IMR-90 (cell line): ENCODE measurements around the gene IL16. TPM values are rescaled to one million over a fixed set of nuclear protein-coding genes. Genes with fewer than 3 reads are reported as not detected.

Source experiments
- ATAC-seq: fragments of 200-7000 bp; cut with Tn5 transposase; 2 replicates; pipeline ENCODE4 v1.9.1; 2020; ENCODE audit warnings: low read depth, mild to moderate bottlenecking, moderate library complexity
- BruUV-seq: library from RNA; stranded (reverse); fragments of 400-500 nt; replicated peaks from 2 replicates; lab custom pipeline; 2021; lab: Mats Ljungman, UMichigan
- CTCF ChIA-PET: fragments of 300-600 bp; formaldehyde crosslinking; extraction: SDS; loops from one replicate; lab custom pipeline; 2021; ENCODE audit warnings: antibody characterized with exemption; lab: Yijun Ruan, JAX
- POLR2A ChIA-PET: fragments of 300-600 bp; sonication (Branson Sonifier 250); formaldehyde crosslinking; loops from one replicate; lab custom pipeline; 2022; ENCODE audit warnings: antibody characterized with exemption; ENCODE audit not compliant: unreplicated experiment; lab: Charles Lee
- DNase-seq: peaks from one replicate; pipeline ENCODE4 v3.0.0; 2013
- H2AFZ ChIP-seq: replicated peaks from 2 replicates; pipeline ENCODE3; 2013; ENCODE audit warnings: low read length, mild to moderate bottlenecking; ENCODE audit not compliant: poor library complexity
- H2AK5ac ChIP-seq: 2 replicates; pipeline ENCODE4 v1.6.1; 2013; ENCODE audit warnings: low read depth, low read length, inconsistent platforms
- H2AK9ac ChIP-seq: replicated peaks from 2 replicates; pipeline ENCODE3; 2013; ENCODE audit warnings: mild to moderate bottlenecking, low read depth, low read length, moderate library complexity; ENCODE audit not compliant: poor library complexity
- H2BK120ac ChIP-seq: 2 replicates; pipeline ENCODE4 v1.6.1; 2013; ENCODE audit warnings: low read depth, low read length, inconsistent platforms
- H2BK15ac ChIP-seq: 3 replicates; pipeline ENCODE4 v1.6.1; 2013; ENCODE audit warnings: low read depth, low read length, inconsistent platforms
- H2BK20ac ChIP-seq: 2 replicates; pipeline ENCODE4 v1.6.1; 2013; ENCODE audit warnings: low read depth, mild to moderate bottlenecking, inconsistent platforms, low read length, moderate library complexity
- H2BK5ac ChIP-seq: 2 replicates; pipeline ENCODE4 v1.6.1; 2013; ENCODE audit warnings: mild to moderate bottlenecking, low read depth, low read length, inconsistent platforms; ENCODE audit not compliant: poor library complexity, severe bottlenecking
- H3K14ac ChIP-seq: replicated peaks from 2 replicates; pipeline ENCODE4 v1.6.1; 2013; ENCODE audit warnings: low read depth, low read length, inconsistent platforms
- H3K18ac ChIP-seq: 2 replicates; pipeline ENCODE4 v1.6.1; 2013; ENCODE audit warnings: low read depth, low read length, control low read depth
- H3K23ac ChIP-seq: 2 replicates; pipeline ENCODE4 v1.6.1; 2013; ENCODE audit warnings: low read depth, low read length, inconsistent platforms
- H3K27ac ChIP-seq: 2 replicates; pipeline ENCODE4 v1.5.1; 2013; ENCODE audit warnings: mild to moderate bottlenecking, control low read depth, low read length; ENCODE audit not compliant: insufficient read depth
- H3K27me3 ChIP-seq: 2 replicates; pipeline ENCODE4 v1.6.1; 2013; ENCODE audit warnings: low read length; ENCODE audit not compliant: control insufficient read depth, insufficient read depth
- H3K36me3 ChIP-seq: 2 replicates; pipeline ENCODE4 v1.6.1; 2013; ENCODE audit warnings: low read length, mixed read lengths; ENCODE audit not compliant: control insufficient read depth, insufficient read depth
- H3K4ac ChIP-seq: 2 replicates; pipeline ENCODE4 v1.6.1; 2013; ENCODE audit warnings: low read depth, low read length, inconsistent platforms
- H3K4me1 ChIP-seq: 2 replicates; pipeline ENCODE4 v1.6.1; 2013; ENCODE audit warnings: low read length, mixed read lengths; ENCODE audit not compliant: control insufficient read depth, insufficient read depth
- H3K4me2 ChIP-seq: 2 replicates; pipeline ENCODE4 v1.6.1; 2013; ENCODE audit warnings: low read depth, mild to moderate bottlenecking, control low read depth, low read length, moderate library complexity
- H3K4me3 ChIP-seq: 2 replicates; pipeline ENCODE4 v1.5.1; 2013; ENCODE audit warnings: low read depth, mild to moderate bottlenecking, control low read depth, low read length, moderate library complexity; ENCODE audit not compliant: insufficient read depth
- H3K56ac ChIP-seq: 2 replicates; pipeline ENCODE4 v1.6.1; 2013; ENCODE audit warnings: low read length, inconsistent platforms; ENCODE audit not compliant: insufficient read depth; ENCODE audit errors: extremely low read depth
- H3K79me1 ChIP-seq, 2 experiments: 2 replicates each; pipeline ENCODE4 v1.6.1; 2013; ENCODE audit warnings: low read length in 2 of 2, inconsistent platforms in 1 of 2, low read depth in 1 of 2
- H3K9ac ChIP-seq: 2 replicates; pipeline ENCODE4 v1.6.1; 2013; ENCODE audit warnings: low read depth, low read length, control low read depth
- H3K9me1 ChIP-seq: 2 replicates; pipeline ENCODE4 v1.6.1; 2013; ENCODE audit warnings: low read length, inconsistent platforms; ENCODE audit not compliant: insufficient read depth
- H3K9me3 ChIP-seq: 2 replicates; pipeline ENCODE4 v1.6.1; 2013; ENCODE audit warnings: low read length; ENCODE audit not compliant: control insufficient read depth, insufficient read depth
- H4K20me1 ChIP-seq: 2 replicates; pipeline ENCODE4 v1.6.1; 2013; ENCODE audit warnings: low read length, inconsistent platforms; ENCODE audit not compliant: insufficient read depth
- H4K5ac ChIP-seq: 2 replicates; pipeline ENCODE4 v1.6.1; 2013; ENCODE audit warnings: mild to moderate bottlenecking, low read depth, low read length, control low read depth
- H4K8ac ChIP-seq, 2 experiments: 2 replicates each; pipeline ENCODE4 v1.6.1; 2013; ENCODE audit warnings: low read depth in 2 of 2, low read length in 2 of 2, control low read depth in 1 of 2, inconsistent platforms in 1 of 2
- H4K91ac ChIP-seq: 2 replicates; pipeline ENCODE4 v1.6.1; 2013; ENCODE audit warnings: low read depth, low read length, inconsistent platforms; ENCODE audit not compliant: insufficient read depth
- CEBPB ChIP-seq: IDR thresholded peaks from 2 replicates; pipeline ENCODE4 v1.6.1; 2012; ENCODE audit warnings: low read depth, low read length, improper control_type of control experiment
- CHD1 ChIP-seq: IDR thresholded peaks from 2 replicates; pipeline ENCODE4 v1.6.1; 2012; ENCODE audit warnings: low read depth, low read length, improper control_type of control experiment
- CTCF ChIP-seq: conservative IDR thresholded peaks from 2 replicates; pipeline ENCODE4 v1.5.1; 2012; ENCODE audit warnings: mild to moderate bottlenecking, low read depth, low read length, improper control_type of control experiment
- FOS ChIP-seq: fragments of 150-350 bp; IDR thresholded peaks from 2 replicates; pipeline ENCODE4 v1.6.1; 2016; ENCODE audit warnings: low read depth, low read length
- MAZ ChIP-seq: IDR thresholded peaks from 2 replicates; pipeline ENCODE4 v1.6.1; 2012; ENCODE audit warnings: low read depth, mild to moderate bottlenecking, low read length, improper control_type of control experiment, moderate library complexity, borderline replicate concordance
- MXI1 ChIP-seq: IDR thresholded peaks from 2 replicates; pipeline ENCODE4 v1.6.1; 2012; ENCODE audit warnings: low read depth, mild to moderate bottlenecking, low read length, moderate library complexity, borderline replicate concordance
- NFE2L2 ChIP-seq: fragments of 150-350 bp; IDR thresholded peaks from 2 replicates; pipeline ENCODE4 v1.6.1; 2016; ENCODE audit warnings: low read depth, mild to moderate bottlenecking, low read length
- POLR2A ChIP-seq: IDR thresholded peaks from 2 replicates; pipeline ENCODE4 v1.6.1; 2012; ENCODE audit warnings: mild to moderate bottlenecking, low read depth, low read length
- RAD21 ChIP-seq: IDR thresholded peaks from 2 replicates; pipeline ENCODE4 v1.6.1; 2012; ENCODE audit warnings: low read length, improper control_type of control experiment
- RCOR1 ChIP-seq: IDR thresholded peaks from 2 replicates; pipeline ENCODE4 v1.6.1; 2012; ENCODE audit warnings: mild to moderate bottlenecking, low read length, improper control_type of control experiment; ENCODE audit not compliant: insufficient replicate concordance
- RFX5 ChIP-seq: IDR thresholded peaks from 2 replicates; pipeline ENCODE4 v1.8.0; 2012; ENCODE audit warnings: low read depth, mild to moderate bottlenecking, low read length, moderate library complexity
- SMC3 ChIP-seq: fragments of 150-350 bp; IDR thresholded peaks from 2 replicates; pipeline ENCODE4 v1.6.1; 2016; ENCODE audit warnings: low read depth, mild to moderate bottlenecking, antibody characterized with exemption, low read length, moderate library complexity
- USF2 ChIP-seq: fragments of 150-350 bp; IDR thresholded peaks from 2 replicates; pipeline ENCODE4 v1.6.1; 2017; ENCODE audit warnings: mild to moderate bottlenecking, antibody characterized with exemption, low read length, low read depth
- WGBS, 2 experiments: methylation state at CpG; one replicate each; pipeline versions ENCODE4 v1.1.5 to v1.1.7; 2013; ENCODE audit warnings: missing lambda C conversion rate in 2 of 2; ENCODE audit not compliant: insufficient read length in 1 of 2; ENCODE audit errors: extremely low coverage in 2 of 2; 5-methylcytosine and 5-hydroxymethylcytosine counted together
- dilution Hi-C: fragments of 300-500 bp; cut with HindIII; formaldehyde crosslinking; loops from one replicate; pipeline ENCODE4 v1.14.3; 2018; ENCODE audit warnings: low sequenced_read_pairs; ENCODE audit not compliant: unreplicated experiment
- in situ Hi-C: fragments of 300-500 bp; cut with MboI; formaldehyde crosslinking; loops from 3 replicates; pipeline ENCODE4 v1.14.3; 2019; ENCODE audit warnings: low sequenced_read_pairs, inconsistent platforms, mixed read lengths
- intact Hi-C: fragments of 100-400 bp; cut with micrococcal nuclease; formaldehyde crosslinking; loops from 2 replicates; pipeline ENCODE4 v1.10.0; 2022
- polyA plus RNA-seq, 3 experiments: library from polyadenylated mRNA; depleted of rRNA; stranded (reverse); fragments of >200 nt; gene quantifications; 2 replicates each; pipeline ENCODE4 v1.2.3, GENCODE V29; 2012; ENCODE audit warnings: low replicate concordance in 1 of 3
- total RNA-seq: library from RNA; depleted of rRNA; stranded (reverse); fragments of >200 nt; gene quantifications from 2 replicates; pipeline ENCODE4 v1.2.3, GENCODE V29; 2012
- TF ChIP-seq, protein P1 (sequence below): fragments of 150-350 bp; IDR thresholded peaks from 2 replicates; pipeline ENCODE4 v1.6.1; 2016; ENCODE audit warnings: low read depth, mild to moderate bottlenecking, low read length, moderate library complexity, borderline replicate concordance

The IL16 gene
- total and polyA plus RNA-seq, 2 of the 4 experiments (the other 2 are of a cell fraction), result 0.18 to 0.27 TPM

GRCh38 chr15:81331600-81331999 lies 134.9 kb downstream of the IL16 start:
- Histone ChIP-seq H3K36me3 (no peaks in the 10 kb centered on the region), H2AK5ac (no peak overlapping the region), H3K9me3 (no peaks in the 10 kb centered on the region), H4K91ac (no peak overlapping the region), H3K4me1 (peaks cover 13% of the 10 kb centered on the region), H3K23ac (no peak overlapping the region), H3K18ac (no peak overlapping the region), H3K79me1 (peaks cover 5 to 8% of the 10 kb centered on the region in 2 experiments; a peak in 3 of 4 replicates), H3K9me1 (peaks cover 15% of the 10 kb centered on the region), H3K9ac (no peak overlapping the region), H2BK120ac (no peak overlapping the region), H3K27ac (no peak overlapping the region), H3K56ac (no peak overlapping the region), H3K4me3 (no peak overlapping the region), H3K27me3 (no peaks in the 10 kb centered on the region), H4K20me1 (no peaks in the 10 kb centered on the region), H2AFZ (no peak overlapping the region), H4K8ac (no peak overlapping the region), H3K4me2 (no peak overlapping the region), H2AK9ac (no peak overlapping the region), H2BK20ac (no peak overlapping the region), H4K5ac (no peak overlapping the region), H2BK5ac (no peak overlapping the region), H3K4ac (no peak overlapping the region; the same call in 1 of the 2 replicates), H2BK15ac (no peak overlapping the region), H3K14ac (no peak overlapping the region)
- ChIA-PET CTCF (interaction anchor here (1.4 kb wide), 1 partner anchor 69 kb away, joined by 4 read pairs; no protein-coding TSS in a partner anchor), POLR2A (no interaction called here)
- WGBS, 2 experiments, result 81% methylated on average over 6 of the region's 15 CpGs; no CpG with 5 or more reads in 1 of the 2 experiments
- BruUV-seq, result no TSS peak
- no peak for DNase-seq
- in situ Hi-C loops (no loop called here), dilution Hi-C loops (no loop called here), intact Hi-C loops (no loop called here)
- TF ChIP-seq SMC3, result no peak
- no peak for TF ChIP-seq NFE2L2
- TF ChIP-seq FOS, result no peak
- no peak for TF ChIP-seq RAD21
- TF ChIP-seq USF2, result no peak
- TF ChIP-seq RCOR1, result no peak
- TF ChIP-seq RFX5, result no peak
- no peak for TF ChIP-seq CTCF
- TF ChIP-seq, protein P1, sequence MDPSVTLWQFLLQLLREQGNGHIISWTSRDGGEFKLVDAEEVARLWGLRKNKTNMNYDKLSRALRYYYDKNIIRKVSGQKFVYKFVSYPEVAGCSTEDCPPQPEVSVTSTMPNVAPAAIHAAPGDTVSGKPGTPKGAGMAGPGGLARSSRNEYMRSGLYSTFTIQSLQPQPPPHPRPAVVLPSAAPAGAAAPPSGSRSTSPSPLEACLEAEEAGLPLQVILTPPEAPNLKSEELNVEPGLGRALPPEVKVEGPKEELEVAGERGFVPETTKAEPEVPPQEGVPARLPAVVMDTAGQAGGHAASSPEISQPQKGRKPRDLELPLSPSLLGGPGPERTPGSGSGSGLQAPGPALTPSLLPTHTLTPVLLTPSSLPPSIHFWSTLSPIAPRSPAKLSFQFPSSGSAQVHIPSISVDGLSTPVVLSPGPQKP, result no peak
- TF ChIP-seq CEBPB, result no peak
- no peak for TF ChIP-seq POLR2A
- no peak for TF ChIP-seq MXI1
- no peak for TF ChIP-seq MAZ
- TF ChIP-seq CHD1, result no peak
- ATAC-seq, result no peak
